Measurements from ENCODE around the gene ADIPOR2. TPM values are rescaled to one million over a fixed set of nuclear protein-coding genes. Genes with fewer than 3 reads are reported as not detected.

ADIPOR2 gene
- total RNA-seq, 1 experiment from 2014 or later = 26.5 TPM

DNA sequence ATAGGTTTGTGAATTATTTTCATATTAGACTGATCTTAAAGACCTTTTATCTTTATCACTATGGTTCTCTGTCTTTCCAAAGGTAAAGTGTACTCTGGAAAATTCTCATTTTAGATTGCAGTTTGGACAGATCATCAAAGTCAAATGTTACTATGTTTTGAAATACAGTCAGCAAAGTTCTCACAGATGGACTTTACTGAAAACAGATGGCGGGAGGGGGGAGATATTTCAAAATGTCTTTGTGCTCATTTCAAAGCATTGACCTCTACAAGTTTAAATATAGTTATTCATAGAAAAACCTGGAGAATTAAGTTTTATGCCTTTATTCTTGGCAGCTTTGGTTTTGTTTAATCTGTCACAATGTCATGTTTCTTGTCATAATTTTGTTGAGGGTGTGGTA lies 77.7 kb downstream of the ADIPOR2 start:
- Histone ChIP-seq H3K4me3 (ENCODE audit: low read length) (no peak overlapping the region), H3K9me2 (replicated peaks; ENCODE audit: low read length) (no peaks in the 10 kb centered on the region), H4K20me1 (ENCODE audit: low read length) (no peaks in the 10 kb centered on the region), H3K36me3 (ENCODE audit: low read depth, low read length) (peaks cover 5% of the 10 kb centered on the region; the same call in 1 of the 2 replicates), H3K79me2 (ENCODE audit: low read length) (peaks cover 51% of the 10 kb centered on the region), H3K4me1 (ENCODE audit: insufficient read depth, low read length) (peaks cover 32% of the 10 kb centered on the region), H3K27me3 (ENCODE audit: low read length) (no peaks in the 10 kb centered on the region), H3K9me3 (ENCODE audit: low read length) (no peaks in the 10 kb centered on the region), H2AFZ (ENCODE audit: low read length) (no peak overlapping the region), H3K9ac (ENCODE audit: low read length) (no peak overlapping the region), H3K27ac (ENCODE audit: low read length) (no peak overlapping the region), H3K4me2 (ENCODE audit: low read length) (no peak overlapping the region), H3F3A (ENCODE audit: low read length, unreplicated experiment) (no peaks in the 10 kb centered on the region)
- no peak for ATAC-seq
- BruUV-seq (replicated peaks) = no TSS peak
- DNase-seq = no peak
- CTCF ChIA-PET = no interaction called here
- TF ChIP-seq, protein P1, sequence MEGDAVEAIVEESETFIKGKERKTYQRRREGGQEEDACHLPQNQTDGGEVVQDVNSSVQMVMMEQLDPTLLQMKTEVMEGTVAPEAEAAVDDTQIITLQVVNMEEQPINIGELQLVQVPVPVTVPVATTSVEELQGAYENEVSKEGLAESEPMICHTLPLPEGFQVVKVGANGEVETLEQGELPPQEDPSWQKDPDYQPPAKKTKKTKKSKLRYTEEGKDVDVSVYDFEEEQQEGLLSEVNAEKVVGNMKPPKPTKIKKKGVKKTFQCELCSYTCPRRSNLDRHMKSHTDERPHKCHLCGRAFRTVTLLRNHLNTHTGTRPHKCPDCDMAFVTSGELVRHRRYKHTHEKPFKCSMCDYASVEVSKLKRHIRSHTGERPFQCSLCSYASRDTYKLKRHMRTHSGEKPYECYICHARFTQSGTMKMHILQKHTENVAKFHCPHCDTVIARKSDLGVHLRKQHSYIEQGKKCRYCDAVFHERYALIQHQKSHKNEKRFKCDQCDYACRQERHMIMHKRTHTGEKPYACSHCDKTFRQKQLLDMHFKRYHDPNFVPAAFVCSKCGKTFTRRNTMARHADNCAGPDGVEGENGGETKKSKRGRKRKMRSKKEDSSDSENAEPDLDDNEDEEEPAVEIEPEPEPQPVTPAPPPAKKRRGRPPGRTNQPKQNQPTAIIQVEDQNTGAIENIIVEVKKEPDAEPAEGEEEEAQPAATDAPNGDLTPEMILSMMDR (conservative IDR thresholded peaks at IDR 0.05; ENCODE audit: low read depth, low read length) = no peak
- TF ChIP-seq EZH2 (IDR thresholded peaks at IDR 0.05; ENCODE audit: low read length, unreplicated experiment) (no peak), EZH2phosphoT487 (IDR thresholded peaks at IDR 0.05; ENCODE audit: borderline replicate concordance, low read length) (no peak)
- intact Hi-C loops (cut with micrococcal nuclease) = no loop called here
- POLR2A ChIA-PET (ENCODE audit: unreplicated experiment) = no interaction called here

DNA sequence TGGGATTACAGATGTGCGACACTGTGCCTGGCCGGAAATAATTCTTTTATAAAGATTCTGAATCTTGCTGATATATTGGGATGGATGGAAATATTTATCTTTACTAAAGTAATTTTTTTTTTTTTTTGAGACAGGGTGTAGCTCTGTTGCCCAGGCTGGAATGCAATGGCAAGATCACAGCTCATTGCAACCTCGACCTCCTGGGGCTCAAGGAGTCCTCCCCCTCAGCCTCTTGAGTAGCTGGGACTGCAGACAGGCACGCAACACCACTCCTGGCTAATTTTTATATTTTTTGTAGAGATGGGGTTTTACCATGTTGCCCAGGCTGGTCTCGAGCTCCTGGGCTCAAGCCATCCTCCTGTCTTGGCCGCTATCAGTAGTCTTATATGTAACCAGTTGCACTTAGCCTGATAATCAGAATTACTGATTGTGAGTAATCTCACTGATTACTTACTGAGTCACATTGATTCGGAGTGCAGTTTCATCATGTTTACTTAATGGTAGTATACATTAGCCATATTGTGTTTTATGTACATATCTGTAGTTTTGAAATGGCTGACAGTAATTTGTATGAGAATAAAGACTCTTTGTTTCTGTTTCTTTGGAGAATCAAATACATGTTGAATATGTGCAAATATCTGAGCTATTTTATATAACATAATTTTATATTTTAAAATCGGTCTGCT lies 79.1 kb downstream of the ADIPOR2 start:
- Histone ChIP-seq H3F3A (ENCODE audit: low read length, unreplicated experiment) (no peaks in the 10 kb centered on the region), H3K27ac (ENCODE audit: low read length) (peak overlapping the region; percentile 38), H3K9ac (ENCODE audit: low read length) (no peak overlapping the region), H3K4me2 (ENCODE audit: low read length) (peak overlapping the region; percentile 53), H3K4me1 (ENCODE audit: insufficient read depth, low read length) (peaks cover 37% of the 10 kb centered on the region), H3K9me3 (ENCODE audit: low read length) (no peaks in the 10 kb centered on the region), H2AFZ (ENCODE audit: low read length) (no peak overlapping the region), H4K20me1 (ENCODE audit: low read length) (no peaks in the 10 kb centered on the region), H3K36me3 (ENCODE audit: low read depth, low read length) (peaks cover 5% of the 10 kb centered on the region; the same call in 1 of the 2 replicates), H3K79me2 (ENCODE audit: low read length) (peaks cover 44% of the 10 kb centered on the region), H3K27me3 (ENCODE audit: low read length) (no peaks in the 10 kb centered on the region), H3K9me2 (replicated peaks; ENCODE audit: low read length) (no peaks in the 10 kb centered on the region), H3K4me3 (ENCODE audit: low read length) (no peak overlapping the region)
- intact Hi-C loops (cut with micrococcal nuclease) = loop anchor here (2.0 kb wide), 1 partner anchor 63 kb away; no protein-coding TSS in a partner anchor
- CTCF ChIA-PET = interaction anchor here (0.6 kb wide), 1 partner anchor 112 kb away, joined by 3 read pairs; no protein-coding TSS in a partner anchor
- peak; percentile 79 for ATAC-seq
- peak; percentile 73 for DNase-seq
- TF ChIP-seq EZH2 (IDR thresholded peaks at IDR 0.05; ENCODE audit: low read length, unreplicated experiment) = no peak
- POLR2A ChIA-PET (ENCODE audit: unreplicated experiment) = interaction anchor here (0.8 kb wide), 1 partner anchor 79 kb away, joined by 3 read pairs; the partner anchor contains the start of gene ADIPOR2
- BruUV-seq (replicated peaks) = no TSS peak

DNA sequence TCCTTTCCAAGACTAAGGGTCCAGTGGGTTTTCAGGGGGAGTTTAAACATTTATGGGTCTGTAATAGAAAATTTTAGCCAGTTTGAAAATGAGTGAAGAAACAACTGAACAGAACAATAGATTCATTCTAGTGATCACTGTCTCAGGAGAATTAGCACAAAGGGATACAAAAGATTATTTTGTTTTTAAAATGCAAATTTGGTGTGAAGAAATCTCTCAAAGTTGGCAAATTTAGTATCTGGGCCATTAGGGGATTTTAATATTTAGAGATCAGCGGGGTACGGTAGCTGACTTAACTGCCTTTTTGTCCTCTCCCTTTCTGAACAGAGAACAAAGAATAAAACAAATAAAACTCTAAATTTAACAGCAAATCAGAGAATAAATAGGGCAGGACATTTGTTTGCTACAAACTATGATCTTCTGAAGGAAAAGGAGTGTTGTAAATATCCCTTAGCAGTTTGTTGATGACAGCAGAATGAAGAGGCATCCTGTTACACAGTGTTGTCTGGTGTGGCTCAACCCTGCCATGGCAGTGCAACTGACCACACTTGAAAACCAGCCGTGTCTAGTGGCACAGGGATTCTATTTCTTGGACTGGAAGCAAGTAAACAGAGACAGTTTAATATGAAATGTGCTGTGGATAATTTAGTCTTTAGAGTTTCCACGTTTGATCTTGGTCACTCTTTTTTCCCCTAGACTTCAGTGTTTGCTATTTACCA lies 83.2 kb downstream of the ADIPOR2 start:
- H3K9me2 ChIP-seq (replicated peaks; ENCODE audit: low read length) = no peaks in the 10 kb centered on the region
- TF ChIP-seq, protein P1 (conservative IDR thresholded peaks at IDR 0.05; ENCODE audit: low read depth, low read length) = no peak
- peaks cover 21% of the 10 kb centered on the region for H3K79me2 ChIP-seq (ENCODE audit: low read length)
- peak; percentile 32 for ATAC-seq
- no peaks in the 10 kb centered on the region for H3K27me3 ChIP-seq (ENCODE audit: low read length)
- no peak for DNase-seq
- BruUV-seq (replicated peaks) = no TSS peak
- no peak overlapping the region for H2AFZ ChIP-seq (ENCODE audit: low read length)
- intact Hi-C loops (cut with micrococcal nuclease) = no loop called here
- ChIA-PET POLR2A (ENCODE audit: unreplicated experiment) (no interaction called here), CTCF (no interaction called here)
- peaks cover 13% of the 10 kb centered on the region for H3K36me3 ChIP-seq (ENCODE audit: low read depth, low read length)
- H4K20me1 ChIP-seq (ENCODE audit: low read length) = no peaks in the 10 kb centered on the region
- no peak overlapping the region for H3K27ac ChIP-seq (ENCODE audit: low read length)
- no peaks in the 10 kb centered on the region for H3K9me3 ChIP-seq (ENCODE audit: low read length)
- no peak overlapping the region for H3K4me3 ChIP-seq (ENCODE audit: low read length)
- H3F3A ChIP-seq (ENCODE audit: low read length, unreplicated experiment) = no peaks in the 10 kb centered on the region
- peaks cover 50% of the 10 kb centered on the region for H3K4me1 ChIP-seq (ENCODE audit: insufficient read depth, low read length)
- no peak overlapping the region for H3K4me2 ChIP-seq (ENCODE audit: low read length)
- H3K9ac ChIP-seq (ENCODE audit: low read length) = no peak overlapping the region

All from PC-3 (cell line).